Esophagus muscularis mucosa (tissue), 4 donors: ENCODE measurements around the gene ENOSF1. TPM values are rescaled to one million over a fixed set of nuclear protein-coding genes. Genes with fewer than 3 reads are reported as not detected.

Experiments
- DNase-seq: peaks from one replicate; pipeline ENCODE4 v3.0.0-alpha.2; 2017; ENCODE audit errors: extremely low spot score
- H3K27ac ChIP-seq, 4 donors: fragments of 200-600 bp; sonication (generic); replicated peaks in 1 of 4; 1 replicate in 3 of 4; 2 replicates in 1 of 4; pipeline ENCODE4 v1.5.1; 2016 to 2019; ENCODE audit warnings: mild to moderate bottlenecking in 1 of 4
- H3K27me3 ChIP-seq, 4 donors: fragments of 200-600 bp; sonication (generic); one replicate each; pipeline versions ENCODE4 v1.5.1 to v1.6.0; 2016 to 2019
- H3K36me3 ChIP-seq, 4 donors: fragments of 200-600 bp; sonication (generic); one replicate each; pipeline ENCODE4 v1.5.1; 2016 to 2019
- H3K4me1 ChIP-seq, 4 donors: fragments of 200-600 bp; sonication (generic); one replicate each; pipeline ENCODE4 v1.5.1; 2016 to 2019
- H3K4me3 ChIP-seq, 4 donors: fragments of 200-600 bp; sonication (generic); 1 replicate in 2 of 4; 2 replicates in 2 of 4; pipeline ENCODE4 v1.5.1; 2016 to 2019; ENCODE audit warnings: mild to moderate bottlenecking in 4 of 4, moderate library complexity in 1 of 4
- H3K9me3 ChIP-seq, 4 donors: fragments of 200-600 bp; sonication (generic); 1 replicate in 3 of 4; 2 replicates in 1 of 4; pipeline ENCODE4 v1.5.1; 2016 to 2019
- CTCF ChIP-seq, 3 experiments: fragments of 200-600 bp in 2 of 3; fragments of 450-650 bp in 1 of 3; sonication (generic) in 2 of 3; IDR thresholded peaks; one replicate each; pipeline ENCODE4 v1.5.1; 2017 to 2019; ENCODE audit warnings: antibody characterized with exemption in 3 of 3, mild to moderate bottlenecking in 2 of 3, moderate library complexity in 1 of 3
- EP300 ChIP-seq: sonication (generic); formaldehyde crosslinking; IDR thresholded peaks from one replicate; pipeline ENCODE4 v1.6.1; 2017; ENCODE audit warnings: antibody characterized with exemption
- POLR2A ChIP-seq: fragments of 450-650 bp; IDR thresholded peaks from one replicate; pipeline ENCODE4 v1.6.1; 2017; ENCODE audit warnings: antibody characterized with exemption, moderate library complexity, mild to moderate bottlenecking, low read depth
- POLR2AphosphoS5 ChIP-seq, 2 donors: sonication (generic); formaldehyde crosslinking; IDR thresholded peaks; one replicate each; pipeline ENCODE4 v1.6.1; 2017; ENCODE audit warnings: antibody characterized with exemption in 2 of 2
- WGBS: methylation state at CpG from one replicate; pipeline ENCODE4 v1.1.5; 2018; 5-methylcytosine and 5-hydroxymethylcytosine counted together
- intact Hi-C: fragments of 100-400 bp; cut with DNase I; formaldehyde crosslinking; loops from one replicate; pipeline ENCODE4 v1.15.1; 2023
- total RNA-seq, 4 donors: library from RNA; depleted of rRNA; stranded (reverse); fragments of >200 nt; gene quantifications; one replicate each; pipeline versions ENCODE4 v1.1.0 to v1.2.1, GENCODE V29; 2016

The ENOSF1 gene
- total RNA-seq, 4 donors from 2014 or later, result 21.6 to 53.2 (median 26.1) TPM

- TF ChIP-seq POLR2AphosphoS5 (IDR thresholded peaks at IDR 0.05), result no peak
- TF ChIP-seq CTCF (IDR thresholded peaks at IDR 0.05), result peak; percentile 58 to 86 (median 69)
- 61% methylated on average over 10 of the region's 11 CpGs for WGBS
- H3K4me1 ChIP-seq, result peaks cover 0 to 21% (median 10%) of the 10 kb centered on the region in 4 donors
- H3K36me3 ChIP-seq, result no peaks in the 10 kb centered on the region
- no peaks in the 10 kb centered on the region for H3K27me3 ChIP-seq
- H3K4me3 ChIP-seq, result no peak overlapping the region
- H3K9me3 ChIP-seq, result no peaks in the 10 kb centered on the region
- no peak overlapping the region for H3K27ac ChIP-seq
- intact Hi-C loops, result loop anchor here (2.0 to 10.0 kb wide), 3 partner anchors 81 to 215 kb away; no protein-coding TSS in a partner anchor
- DNase-seq, result no peak
Measured at GRCh38 chr18:623761-624620, 88.4 kb downstream of the ENOSF1 start.

GRCh38 chr18:622289-622688 is 90.1 kb downstream of the ENOSF1 start:
- no peak overlapping the region for H3K27ac ChIP-seq
- DNase-seq, result no peak
- no peaks in the 10 kb centered on the region for H3K36me3 ChIP-seq
- TF ChIP-seq EP300 (no peak), POLR2A (no peak), CTCF (IDR thresholded peaks at IDR 0.05) (no peak), POLR2AphosphoS5 (IDR thresholded peaks at IDR 0.05) (no peak)
- 86% methylated on average over 6 of the region's 6 CpGs for WGBS
- intact Hi-C loops, result loop anchor here (10.0 kb wide), 1 partner anchor 83 kb away; no protein-coding TSS in a partner anchor
- H3K27me3 ChIP-seq, result no peaks in the 10 kb centered on the region
- no peaks in the 10 kb centered on the region for H3K9me3 ChIP-seq
- H3K4me3 ChIP-seq, result no peak overlapping the region
- peaks cover 0 to 13% (median 7%) of the 10 kb centered on the region in 4 donors for H3K4me1 ChIP-seq

- DNase-seq, result no peak
- Histone ChIP-seq H3K27ac (no peak overlapping the region), H3K4me3 (no peak overlapping the region), H3K36me3 (no peaks in the 10 kb centered on the region), H3K9me3 (no peaks in the 10 kb centered on the region), H3K4me1 (peaks cover 0 to 12% (median 7%) of the 10 kb centered on the region in 4 donors), H3K27me3 (no peaks in the 10 kb centered on the region)
- TF ChIP-seq CTCF (IDR thresholded peaks at IDR 0.05), result no peak
- TF ChIP-seq EP300, result no peak
- no peak for TF ChIP-seq POLR2AphosphoS5 (IDR thresholded peaks at IDR 0.05)
- TF ChIP-seq POLR2A, result no peak
- intact Hi-C loops, result loop anchor here (2.0 to 10.0 kb wide), 2 partner anchors 83 to 335 kb away; no protein-coding TSS in a partner anchor
- 42% methylated on average over 7 of the region's 7 CpGs for WGBS
Measured at GRCh38 chr18:621291-622043, 91.0 kb downstream of the ENOSF1 start.

Other genes with a start within 250 kb of the ENOSF1 start
- 10 to 100 TPM; 17.9 to 36.4 (median 23.5) TPM for gene COLEC12, start 211.9 kb downstream of the ENOSF1 start, total RNA-seq
- gene CETN1, start 132.2 kb downstream of the ENOSF1 start, total RNA-seq, result not detected
- 1 to 10 TPM in 1 of 4 donors, under 1 TPM in 1, not detected in 2; 0.97 to 2.5 TPM for gene CLUL1, start 115.6 kb downstream of the ENOSF1 start, total RNA-seq
- 1 to 10 TPM in 3 of 4 donors, under 1 TPM in 1; 0.42 to 3.8 (median 2.2) TPM for gene TYMS, start 55.0 kb downstream of the ENOSF1 start, total RNA-seq
- gene YES1, start 99.6 kb upstream of the ENOSF1 start, total RNA-seq, result 100 to 1,000 TPM in 3 of 4 donors, 10 to 100 TPM in 1; 94.6 to 143 (median 116) TPM
- 1 to 10 TPM; 1.2 to 4.0 (median 2.0) TPM for gene ADCYAP1, start 192.2 kb upstream of the ENOSF1 start, total RNA-seq